H9 (cell line): ENCODE measurements around the gene KAT2B. TPM values are rescaled to one million over a fixed set of nuclear protein-coding genes. Genes with fewer than 3 reads are reported as not detected.

ENCODE experiments used
- DNase-seq: peaks from one replicate; pipeline ENCODE4 v3.0.0-alpha.2; 2017
- H2AFZ ChIP-seq: one replicate; pipeline ENCODE4 v1.6.1; 2013; ENCODE audit warnings: mild to moderate bottlenecking, low read length, control low read depth, moderate library complexity
- H2AK5ac ChIP-seq: 2 replicates; pipeline ENCODE4 v1.6.1; 2013; ENCODE audit warnings: low read length, control low read depth, mixed read lengths; ENCODE audit not compliant: insufficient read length
- H2BK120ac ChIP-seq: one replicate; pipeline ENCODE4 v1.6.1; 2013; ENCODE audit warnings: low read depth, mild to moderate bottlenecking, low read length, control low read depth, inconsistent platforms; ENCODE audit not compliant: poor library complexity, severe bottlenecking
- H2BK12ac ChIP-seq: 2 replicates; pipeline ENCODE4 v1.6.1; 2013; ENCODE audit warnings: low read length, control low read depth, mixed read lengths, low read depth; ENCODE audit not compliant: insufficient read length
- H2BK15ac ChIP-seq: 2 replicates; pipeline ENCODE4 v1.6.1; 2013; ENCODE audit warnings: low read depth, low read length, control low read depth
- H2BK20ac ChIP-seq: one replicate; pipeline ENCODE4 v1.6.1; 2013; ENCODE audit warnings: low read depth, mild to moderate bottlenecking, low read length, control low read depth, inconsistent platforms; ENCODE audit not compliant: poor library complexity, severe bottlenecking
- H2BK5ac ChIP-seq: 2 replicates; pipeline ENCODE4 v1.6.1; 2013; ENCODE audit warnings: low read length, control low read depth, mixed read lengths; ENCODE audit not compliant: insufficient read length
- H3K14ac ChIP-seq: 2 replicates; pipeline ENCODE4 v1.6.1; 2013; ENCODE audit warnings: low read length, control low read depth; ENCODE audit not compliant: insufficient read depth
- H3K18ac ChIP-seq: 2 replicates; pipeline ENCODE4 v1.6.1; 2013; ENCODE audit warnings: low read depth, mild to moderate bottlenecking, mixed read lengths, low read length, control low read depth; ENCODE audit not compliant: insufficient read length
- H3K23ac ChIP-seq: 2 replicates; pipeline ENCODE4 v1.6.1; 2013; ENCODE audit warnings: low read length, control low read depth, mixed read lengths, low read depth; ENCODE audit not compliant: insufficient read length
- H3K23me2 ChIP-seq: 2 replicates; pipeline ENCODE4 v1.6.1; 2013; ENCODE audit warnings: low read depth, mild to moderate bottlenecking, mixed read lengths, low read length, control low read depth; ENCODE audit not compliant: insufficient read length, poor library complexity, severe bottlenecking
- H3K27ac ChIP-seq: 2 replicates; pipeline ENCODE4 v1.5.1; 2013; ENCODE audit warnings: low read length, control low read depth, mixed read lengths, low read depth; ENCODE audit not compliant: insufficient read length
- H3K27me3 ChIP-seq: 2 replicates; pipeline ENCODE4 v1.6.1; 2013; ENCODE audit warnings: low read length, control low read depth, inconsistent platforms; ENCODE audit not compliant: insufficient read depth
- H3K4ac ChIP-seq: 2 replicates; pipeline ENCODE4 v1.6.1; 2013; ENCODE audit warnings: low read depth, mild to moderate bottlenecking, control low read depth, inconsistent platforms, low read length, moderate library complexity
- H3K4me1 ChIP-seq: 2 replicates; pipeline ENCODE4 v1.6.1; 2013; ENCODE audit warnings: low read length, control low read depth, inconsistent platforms; ENCODE audit not compliant: insufficient read depth
- H3K4me2 ChIP-seq: 2 replicates; pipeline ENCODE4 v1.6.1; 2013; ENCODE audit warnings: low read length, control low read depth, mixed read lengths; ENCODE audit not compliant: insufficient read length, insufficient read depth
- H3K56ac ChIP-seq: 2 replicates; pipeline ENCODE4 v1.6.1; 2013; ENCODE audit warnings: low read depth, mild to moderate bottlenecking, mixed read lengths, low read length, control low read depth; ENCODE audit not compliant: insufficient read length
- H3K79me1 ChIP-seq: 2 replicates; pipeline ENCODE4 v1.6.1; 2013; ENCODE audit warnings: low read depth, mild to moderate bottlenecking, moderate library complexity, low read length, control low read depth, inconsistent platforms; ENCODE audit not compliant: insufficient read depth, poor library complexity, severe bottlenecking
- H3K79me2 ChIP-seq: 2 replicates; pipeline ENCODE4 v1.6.1; 2013; ENCODE audit warnings: low read length, control low read depth, inconsistent platforms; ENCODE audit not compliant: insufficient read depth
- H3K9ac ChIP-seq: 2 replicates; pipeline ENCODE4 v1.6.1; 2013; ENCODE audit warnings: low read length, control low read depth, mixed read lengths; ENCODE audit not compliant: insufficient read length; ENCODE audit errors: extremely low read depth
- H3K9me3 ChIP-seq: one replicate; pipeline ENCODE4 v1.6.1; 2013; ENCODE audit warnings: low read depth, low read length, inconsistent platforms; ENCODE audit not compliant: control insufficient read depth
- H3T11ph ChIP-seq: one replicate; pipeline ENCODE4 v1.6.1; 2013; ENCODE audit warnings: mild to moderate bottlenecking, low read length, control low read depth, inconsistent platforms
- H4K20me1 ChIP-seq: one replicate; pipeline ENCODE4 v1.6.1; 2013; ENCODE audit not compliant: control insufficient read depth, insufficient read length, insufficient read depth
- H4K5ac ChIP-seq: 2 replicates; pipeline ENCODE4 v1.6.1; 2013; ENCODE audit warnings: low read depth, mild to moderate bottlenecking, mixed read lengths, low read length, control low read depth; ENCODE audit not compliant: insufficient read length
- H4K8ac ChIP-seq: replicated peaks from 2 replicates; pipeline ENCODE4 v1.6.1; 2013; ENCODE audit warnings: low read length, control low read depth, mixed read lengths, low read depth; ENCODE audit not compliant: insufficient read length
- H4K91ac ChIP-seq: 2 replicates; pipeline ENCODE4 v1.6.1; 2013; ENCODE audit warnings: low read depth, mild to moderate bottlenecking, moderate library complexity, mixed read lengths, low read length, control low read depth; ENCODE audit not compliant: insufficient read length
- H3K27ac Mint-ChIP-seq, 3 experiments: 2 replicates in 2 of 3; 3 replicates in 1 of 3; pipeline ENCODE4 v1.8.0; 2020 to 2021; ENCODE audit warnings: mixed read lengths in 3 of 3, mild to moderate bottlenecking in 1 of 3, moderate library complexity in 1 of 3
- H3K27me3 Mint-ChIP-seq: 2 replicates; pipeline ENCODE4 v1.8.0; 2021; ENCODE audit warnings: low read depth, mild to moderate bottlenecking, moderate library complexity, mixed read lengths
- H3K36me3 Mint-ChIP-seq, 3 experiments: 2 replicates in 2 of 3; 3 replicates in 1 of 3; pipeline ENCODE4 v1.8.0; 2020 to 2021; ENCODE audit warnings: low read depth in 3 of 3, mixed read lengths in 3 of 3; ENCODE audit not compliant: insufficient read depth in 1 of 3
- H3K4me1 Mint-ChIP-seq, 2 experiments: 2 replicates each; pipeline ENCODE4 v1.8.0; 2020; ENCODE audit warnings: mixed read lengths in 2 of 2
- H3K4me3 Mint-ChIP-seq, 2 experiments: 2 replicates in 1 of 2; 3 replicates in 1 of 2; pipeline ENCODE4 v1.8.0; 2020 to 2021; ENCODE audit warnings: mild to moderate bottlenecking in 2 of 2, mixed read lengths in 2 of 2, moderate library complexity in 1 of 2
- H3K9me3 Mint-ChIP-seq, 2 experiments: 2 replicates in 1 of 2; 3 replicates in 1 of 2; pipeline ENCODE4 v1.8.0; 2020; ENCODE audit warnings: mild to moderate bottlenecking in 2 of 2, mixed read lengths in 2 of 2, moderate library complexity in 1 of 2
- WGBS: extraction: QIAGEN DNeasy Blood & Tissue Kit; methylation state at CpG from one replicate; pipeline ENCODE4 v1.1.7; 2013; ENCODE audit warnings: missing lambda C conversion rate, low lambda C conversion rate, mixed read lengths; ENCODE audit not compliant: insufficient read length; ENCODE audit errors: extremely low coverage; 5-methylcytosine and 5-hydroxymethylcytosine counted together
- total RNA-seq: library from RNA; stranded (reverse); gene quantifications from 2 replicates; pipeline ENCODE4 v1.2.1, GENCODE V29; 2021
- TF ChIP-seq, protein P1 (sequence below): fragments of 200-600 bp; sonication (generic); conservative IDR thresholded peaks from 3 replicates; pipeline ENCODE4 v1.8.0; 2021; ENCODE audit warnings: antibody characterized with exemption, mild to moderate bottlenecking

KAT2B gene
- total RNA-seq, 1 experiment from 2014 or later: 6.3 TPM

GRCh38 chr3:20107722-20108121 is 67.5 kb downstream of the KAT2B start:
- Histone ChIP-seq H4K5ac (no peak overlapping the region), H3K4me2 (no peak overlapping the region), H2BK120ac (no peak overlapping the region), H3K79me1 (no peaks in the 10 kb centered on the region), H4K20me1 (no peaks in the 10 kb centered on the region), H2BK20ac (no peak overlapping the region), H2BK12ac (no peak overlapping the region), H3T11ph (no peak overlapping the region), H3K27me3 (no peaks in the 10 kb centered on the region), H4K8ac (no peak overlapping the region), H3K23me2 (no peaks in the 10 kb centered on the region), H3K56ac (no peak overlapping the region), H3K18ac (no peak overlapping the region), H3K27ac (no peak overlapping the region), H2BK5ac (no peak overlapping the region), H3K9me3 (no peaks in the 10 kb centered on the region), H2AFZ (no peak overlapping the region), H3K4ac (no peak overlapping the region), H2BK15ac (no peak overlapping the region), H2AK5ac (no peak overlapping the region), H3K79me2 (no peaks in the 10 kb centered on the region), H3K14ac (no peak overlapping the region), H3K23ac (no peak overlapping the region), H3K9ac (no peak overlapping the region), H3K4me1 (no peaks in the 10 kb centered on the region; the same call in 1 of the 2 replicates), H4K91ac (no peak overlapping the region)
- H3K4me1 Mint-ChIP-seq: peaks cover 11 to 15% of the 10 kb centered on the region in 2 experiments
- no peaks in the 10 kb centered on the region for H3K9me3 Mint-ChIP-seq
- H3K36me3 Mint-ChIP-seq: no peaks in the 10 kb centered on the region
- H3K4me3 Mint-ChIP-seq: no peak overlapping the region
- TF ChIP-seq, protein P1, sequence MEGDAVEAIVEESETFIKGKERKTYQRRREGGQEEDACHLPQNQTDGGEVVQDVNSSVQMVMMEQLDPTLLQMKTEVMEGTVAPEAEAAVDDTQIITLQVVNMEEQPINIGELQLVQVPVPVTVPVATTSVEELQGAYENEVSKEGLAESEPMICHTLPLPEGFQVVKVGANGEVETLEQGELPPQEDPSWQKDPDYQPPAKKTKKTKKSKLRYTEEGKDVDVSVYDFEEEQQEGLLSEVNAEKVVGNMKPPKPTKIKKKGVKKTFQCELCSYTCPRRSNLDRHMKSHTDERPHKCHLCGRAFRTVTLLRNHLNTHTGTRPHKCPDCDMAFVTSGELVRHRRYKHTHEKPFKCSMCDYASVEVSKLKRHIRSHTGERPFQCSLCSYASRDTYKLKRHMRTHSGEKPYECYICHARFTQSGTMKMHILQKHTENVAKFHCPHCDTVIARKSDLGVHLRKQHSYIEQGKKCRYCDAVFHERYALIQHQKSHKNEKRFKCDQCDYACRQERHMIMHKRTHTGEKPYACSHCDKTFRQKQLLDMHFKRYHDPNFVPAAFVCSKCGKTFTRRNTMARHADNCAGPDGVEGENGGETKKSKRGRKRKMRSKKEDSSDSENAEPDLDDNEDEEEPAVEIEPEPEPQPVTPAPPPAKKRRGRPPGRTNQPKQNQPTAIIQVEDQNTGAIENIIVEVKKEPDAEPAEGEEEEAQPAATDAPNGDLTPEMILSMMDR: no peak
- WGBS: no CpG with 5 or more reads among the region's 5 CpGs
- no peak for DNase-seq
- H3K27ac Mint-ChIP-seq: no peak overlapping the region
- H3K27me3 Mint-ChIP-seq: no peaks in the 10 kb centered on the region
